PC-9 (cell line): ENCODE data around the gene CLASRP.

Experiments
- EZH2 ChIP-seq: fragments of 200-600 bp; sonication (generic); IDR thresholded peaks from 2 replicates; pipeline ENCODE4 v1.8.0; 2017; ENCODE audit warnings: antibody characterized with exemption, low read depth
- TF ChIP-seq, protein P1 (sequence below): fragments of 200-600 bp; sonication (generic); conservative IDR thresholded peaks from 2 replicates; pipeline ENCODE4 v1.6.1; 2017; ENCODE audit warnings: mixed run types, antibody characterized with exemption, mild to moderate bottlenecking, moderate library complexity

DNA sequence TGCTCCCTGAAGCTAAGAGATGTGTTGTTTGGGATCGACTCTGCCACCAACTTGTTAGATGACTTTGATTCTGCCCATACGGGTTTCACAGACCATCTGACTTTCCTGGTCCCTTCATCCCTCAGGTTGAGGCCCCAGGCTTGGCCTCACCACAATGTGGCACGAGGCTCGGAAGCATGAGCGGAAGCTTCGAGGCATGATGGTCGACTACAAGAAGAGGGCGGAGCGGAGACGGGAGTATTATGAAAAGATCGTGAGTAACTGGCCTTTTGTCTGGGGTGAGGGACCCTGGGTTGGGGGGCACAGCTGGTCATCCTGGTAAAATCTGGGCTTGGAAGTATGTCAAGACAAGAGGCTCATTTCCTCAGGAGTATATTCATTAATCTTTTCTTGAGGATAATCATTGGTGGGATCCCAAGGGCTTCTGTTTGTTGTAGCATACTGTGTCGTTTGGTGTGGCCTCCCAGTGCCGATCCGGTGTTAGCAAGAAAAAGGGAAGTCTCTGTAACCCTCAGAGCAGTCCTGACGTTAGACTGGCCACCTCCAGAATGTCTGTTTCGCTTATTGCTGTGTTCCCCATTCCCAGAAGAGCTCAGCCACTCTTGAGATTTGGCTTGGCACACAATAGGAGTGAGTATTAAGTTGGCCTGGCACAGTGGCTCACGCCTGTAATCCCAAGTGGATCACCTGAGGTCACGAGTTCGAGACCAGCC lies 1.4 kb downstream of the CLASRP start:
- TF ChIP-seq, protein P1, sequence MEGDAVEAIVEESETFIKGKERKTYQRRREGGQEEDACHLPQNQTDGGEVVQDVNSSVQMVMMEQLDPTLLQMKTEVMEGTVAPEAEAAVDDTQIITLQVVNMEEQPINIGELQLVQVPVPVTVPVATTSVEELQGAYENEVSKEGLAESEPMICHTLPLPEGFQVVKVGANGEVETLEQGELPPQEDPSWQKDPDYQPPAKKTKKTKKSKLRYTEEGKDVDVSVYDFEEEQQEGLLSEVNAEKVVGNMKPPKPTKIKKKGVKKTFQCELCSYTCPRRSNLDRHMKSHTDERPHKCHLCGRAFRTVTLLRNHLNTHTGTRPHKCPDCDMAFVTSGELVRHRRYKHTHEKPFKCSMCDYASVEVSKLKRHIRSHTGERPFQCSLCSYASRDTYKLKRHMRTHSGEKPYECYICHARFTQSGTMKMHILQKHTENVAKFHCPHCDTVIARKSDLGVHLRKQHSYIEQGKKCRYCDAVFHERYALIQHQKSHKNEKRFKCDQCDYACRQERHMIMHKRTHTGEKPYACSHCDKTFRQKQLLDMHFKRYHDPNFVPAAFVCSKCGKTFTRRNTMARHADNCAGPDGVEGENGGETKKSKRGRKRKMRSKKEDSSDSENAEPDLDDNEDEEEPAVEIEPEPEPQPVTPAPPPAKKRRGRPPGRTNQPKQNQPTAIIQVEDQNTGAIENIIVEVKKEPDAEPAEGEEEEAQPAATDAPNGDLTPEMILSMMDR, result no peak
- TF ChIP-seq EZH2, result no peak
